ENCODE measurements around the gene CSKMT. TPM values are rescaled to one million over a fixed set of nuclear protein-coding genes. Genes with fewer than 3 reads are reported as not detected.

Gene CSKMT
- total and polyA plus RNA-seq, 10 of the 15 experiments (the other 5 are each of a cell fraction or from before 2014, with no cell fraction given), result 7.0 to 213 (median 21.6) TPM

DNA sequence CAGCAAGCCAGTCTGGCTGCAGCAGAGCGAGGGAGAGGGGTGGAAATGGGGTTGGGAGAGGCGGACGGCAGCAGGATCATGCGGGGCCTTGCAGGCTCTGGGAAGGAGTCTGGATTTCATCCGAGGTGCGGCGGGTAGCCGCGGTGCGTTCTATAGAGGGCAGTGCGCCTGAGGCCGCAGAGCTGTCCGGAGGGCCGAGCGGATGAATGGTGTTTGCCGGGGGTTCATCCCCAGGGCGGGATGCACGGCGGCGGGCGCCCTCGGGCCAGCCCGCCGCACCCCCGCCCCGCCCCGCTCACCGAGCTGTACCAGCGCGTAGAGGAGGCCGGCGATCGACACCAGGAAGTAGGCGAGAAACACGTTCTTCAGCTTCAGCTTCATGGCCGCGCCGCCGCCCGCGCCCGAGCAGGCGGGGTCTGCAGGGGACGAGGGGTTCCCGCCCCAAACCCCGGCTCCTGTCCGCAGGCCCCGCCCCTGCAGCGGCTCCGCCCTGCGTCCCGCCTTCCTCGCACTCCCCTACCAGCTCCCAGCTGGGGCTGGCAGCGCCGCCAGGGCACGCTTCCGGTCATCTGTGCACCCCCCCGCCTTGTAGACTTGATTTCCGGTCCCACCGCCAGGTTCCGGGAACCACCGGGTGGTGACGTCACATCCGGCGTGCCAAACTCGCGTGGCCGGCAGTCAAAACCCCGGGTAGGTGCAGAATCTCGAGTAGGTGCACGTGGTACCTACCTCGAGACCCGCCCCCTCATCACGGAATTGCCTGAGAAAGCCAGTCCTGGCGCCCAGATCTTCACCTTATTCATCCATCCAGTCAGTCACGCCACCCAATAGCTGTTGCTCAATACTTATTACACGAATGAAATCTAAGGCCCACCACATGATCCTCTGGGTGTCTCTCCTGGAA, 43.3 kb upstream of the CSKMT start, which contains the start of gene B3GAT3 (continued):
- TF ChIP-seq, protein P1, sequence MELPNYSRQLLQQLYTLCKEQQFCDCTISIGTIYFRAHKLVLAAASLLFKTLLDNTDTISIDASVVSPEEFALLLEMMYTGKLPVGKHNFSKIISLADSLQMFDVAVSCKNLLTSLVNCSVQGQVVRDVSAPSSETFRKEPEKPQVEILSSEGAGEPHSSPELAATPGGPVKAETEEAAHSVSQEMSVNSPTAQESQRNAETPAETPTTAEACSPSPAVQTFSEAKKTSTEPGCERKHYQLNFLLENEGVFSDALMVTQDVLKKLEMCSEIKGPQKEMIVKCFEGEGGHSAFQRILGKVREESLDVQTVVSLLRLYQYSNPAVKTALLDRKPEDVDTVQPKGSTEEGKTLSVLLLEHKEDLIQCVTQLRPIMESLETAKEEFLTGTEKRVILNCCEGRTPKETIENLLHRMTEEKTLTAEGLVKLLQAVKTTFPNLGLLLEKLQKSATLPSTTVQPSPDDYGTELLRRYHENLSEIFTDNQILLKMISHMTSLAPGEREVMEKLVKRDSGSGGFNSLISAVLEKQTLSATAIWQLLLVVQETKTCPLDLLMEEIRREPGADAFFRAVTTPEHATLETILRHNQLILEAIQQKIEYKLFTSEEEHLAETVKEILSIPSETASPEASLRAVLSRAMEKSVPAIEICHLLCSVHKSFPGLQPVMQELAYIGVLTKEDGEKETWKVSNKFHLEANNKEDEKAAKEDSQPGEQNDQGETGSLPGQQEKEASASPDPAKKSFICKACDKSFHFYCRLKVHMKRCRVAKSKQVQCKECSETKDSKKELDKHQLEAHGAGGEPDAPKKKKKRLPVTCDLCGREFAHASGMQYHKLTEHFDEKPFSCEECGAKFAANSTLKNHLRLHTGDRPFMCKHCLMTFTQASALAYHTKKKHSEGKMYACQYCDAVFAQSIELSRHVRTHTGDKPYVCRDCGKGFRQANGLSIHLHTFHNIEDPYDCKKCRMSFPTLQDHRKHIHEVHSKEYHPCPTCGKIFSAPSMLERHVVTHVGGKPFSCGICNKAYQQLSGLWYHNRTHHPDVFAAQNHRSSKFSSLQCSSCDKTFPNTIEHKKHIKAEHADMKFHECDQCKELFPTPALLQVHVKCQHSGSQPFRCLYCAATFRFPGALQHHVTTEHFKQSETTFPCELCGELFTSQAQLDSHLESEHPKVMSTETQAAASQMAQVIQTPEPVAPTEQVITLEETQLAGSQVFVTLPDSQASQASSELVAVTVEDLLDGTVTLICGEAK (IDR thresholded peaks at IDR 0.05; ENCODE audit: borderline replicate concordance), result peak; percentile 96
- TF ChIP-seq ZNF622 (IDR thresholded peaks at IDR 0.05), result no peak
- no peak for TF ChIP-seq EZH2 (IDR thresholded peaks at IDR 0.05; ENCODE audit: borderline replicate concordance, control insufficient read depth, low read depth, low read length)
- TF ChIP-seq CREM (IDR thresholded peaks at IDR 0.05; ENCODE audit: low read depth), result peak; percentile 97
- TF ChIP-seq IRF4 (IDR thresholded peaks at IDR 0.05; ENCODE audit: low read depth, low read length), result 0 out of 2 replicates have a peak, but pooled peaks have one; percentile 11
- 0 out of 2 replicates have a peak, but pooled peaks have one; percentile 26 for TF ChIP-seq FOXM1 (IDR thresholded peaks at IDR 0.05; ENCODE audit: low read depth, low read length)
- TF ChIP-seq GATAD2B (conservative IDR thresholded peaks at IDR 0.05; ENCODE audit: low read depth), result peak; percentile 87
- TF ChIP-seq SPI1 (IDR thresholded peaks at IDR 0.05; ENCODE audit: borderline replicate concordance, insufficient read depth, low read depth, low read length), result 0 out of 2 replicates have a peak, but pooled peaks have one; percentile 1
- TF ChIP-seq, protein P2, sequence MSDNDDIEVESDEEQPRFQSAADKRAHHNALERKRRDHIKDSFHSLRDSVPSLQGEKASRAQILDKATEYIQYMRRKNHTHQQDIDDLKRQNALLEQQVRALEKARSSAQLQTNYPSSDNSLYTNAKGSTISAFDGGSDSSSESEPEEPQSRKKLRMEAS (IDR thresholded peaks at IDR 0.05; ENCODE audit: low read depth, low read length), result peak; percentile 99
- peak; percentile 59 for TF ChIP-seq BRCA1 (IDR thresholded peaks at IDR 0.05; ENCODE audit: low read depth, low read length)
- TF ChIP-seq ZSCAN29 (IDR thresholded peaks at IDR 0.05), result no peak
- TF ChIP-seq, protein P3, sequence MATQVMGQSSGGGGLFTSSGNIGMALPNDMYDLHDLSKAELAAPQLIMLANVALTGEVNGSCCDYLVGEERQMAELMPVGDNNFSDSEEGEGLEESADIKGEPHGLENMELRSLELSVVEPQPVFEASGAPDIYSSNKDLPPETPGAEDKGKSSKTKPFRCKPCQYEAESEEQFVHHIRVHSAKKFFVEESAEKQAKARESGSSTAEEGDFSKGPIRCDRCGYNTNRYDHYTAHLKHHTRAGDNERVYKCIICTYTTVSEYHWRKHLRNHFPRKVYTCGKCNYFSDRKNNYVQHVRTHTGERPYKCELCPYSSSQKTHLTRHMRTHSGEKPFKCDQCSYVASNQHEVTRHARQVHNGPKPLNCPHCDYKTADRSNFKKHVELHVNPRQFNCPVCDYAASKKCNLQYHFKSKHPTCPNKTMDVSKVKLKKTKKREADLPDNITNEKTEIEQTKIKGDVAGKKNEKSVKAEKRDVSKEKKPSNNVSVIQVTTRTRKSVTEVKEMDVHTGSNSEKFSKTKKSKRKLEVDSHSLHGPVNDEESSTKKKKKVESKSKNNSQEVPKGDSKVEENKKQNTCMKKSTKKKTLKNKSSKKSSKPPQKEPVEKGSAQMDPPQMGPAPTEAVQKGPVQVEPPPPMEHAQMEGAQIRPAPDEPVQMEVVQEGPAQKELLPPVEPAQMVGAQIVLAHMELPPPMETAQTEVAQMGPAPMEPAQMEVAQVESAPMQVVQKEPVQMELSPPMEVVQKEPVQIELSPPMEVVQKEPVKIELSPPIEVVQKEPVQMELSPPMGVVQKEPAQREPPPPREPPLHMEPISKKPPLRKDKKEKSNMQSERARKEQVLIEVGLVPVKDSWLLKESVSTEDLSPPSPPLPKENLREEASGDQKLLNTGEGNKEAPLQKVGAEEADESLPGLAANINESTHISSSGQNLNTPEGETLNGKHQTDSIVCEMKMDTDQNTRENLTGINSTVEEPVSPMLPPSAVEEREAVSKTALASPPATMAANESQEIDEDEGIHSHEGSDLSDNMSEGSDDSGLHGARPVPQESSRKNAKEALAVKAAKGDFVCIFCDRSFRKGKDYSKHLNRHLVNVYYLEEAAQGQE (IDR thresholded peaks at IDR 0.05; ENCODE audit: low read depth, low read length), result no peak
- TF ChIP-seq KDM1A (IDR thresholded peaks at IDR 0.05; ENCODE audit: borderline replicate concordance), result no peak
- peak; percentile 47; the same call in 1 of the 2 replicates for TF ChIP-seq LARP7 (IDR thresholded peaks at IDR 0.05)
- TF ChIP-seq BMI1 (IDR thresholded peaks at IDR 0.05; ENCODE audit: borderline replicate concordance), result no peak
- peak in 1 of 2 experiments; percentile 34; a peak in 1 of 4 replicates for TF ChIP-seq SRF (IDR thresholded peaks at IDR 0.05; ENCODE audit: low read depth in 2 of 2, low read length in 2 of 2)
- no peak for TF ChIP-seq MEF2A (IDR thresholded peaks at IDR 0.05; ENCODE audit: insufficient read depth, low read depth, low read length)
- TF ChIP-seq, protein P4, sequence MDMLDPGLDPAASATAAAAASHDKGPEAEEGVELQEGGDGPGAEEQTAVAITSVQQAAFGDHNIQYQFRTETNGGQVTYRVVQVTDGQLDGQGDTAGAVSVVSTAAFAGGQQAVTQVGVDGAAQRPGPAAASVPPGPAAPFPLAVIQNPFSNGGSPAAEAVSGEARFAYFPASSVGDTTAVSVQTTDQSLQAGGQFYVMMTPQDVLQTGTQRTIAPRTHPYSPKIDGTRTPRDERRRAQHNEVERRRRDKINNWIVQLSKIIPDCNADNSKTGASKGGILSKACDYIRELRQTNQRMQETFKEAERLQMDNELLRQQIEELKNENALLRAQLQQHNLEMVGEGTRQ (IDR thresholded peaks at IDR 0.05; ENCODE audit: borderline replicate concordance, low read depth, low read length), result peak; percentile 51
- TF ChIP-seq TCF3 (IDR thresholded peaks at IDR 0.05; ENCODE audit: borderline replicate concordance, insufficient read depth, low read depth, low read length), result peak; percentile 67; the same call in 1 of the 2 replicates
- peak; percentile 91 for TF ChIP-seq RAD51 (IDR thresholded peaks at IDR 0.05)
- peak; percentile 59; the same call in 1 of the 2 replicates for TF ChIP-seq EED (IDR thresholded peaks at IDR 0.05; ENCODE audit: low read depth)
